HG03196 (cell line): ENCODE measurements around the gene WAC.

Experiments used
- ATAC-seq: cut with Tn5 transposase; IDR thresholded peaks from one replicate; pipeline ENCODE4 v1.9.1; 2021; ENCODE audit not compliant: unreplicated experiment

WAC gene

DNA sequence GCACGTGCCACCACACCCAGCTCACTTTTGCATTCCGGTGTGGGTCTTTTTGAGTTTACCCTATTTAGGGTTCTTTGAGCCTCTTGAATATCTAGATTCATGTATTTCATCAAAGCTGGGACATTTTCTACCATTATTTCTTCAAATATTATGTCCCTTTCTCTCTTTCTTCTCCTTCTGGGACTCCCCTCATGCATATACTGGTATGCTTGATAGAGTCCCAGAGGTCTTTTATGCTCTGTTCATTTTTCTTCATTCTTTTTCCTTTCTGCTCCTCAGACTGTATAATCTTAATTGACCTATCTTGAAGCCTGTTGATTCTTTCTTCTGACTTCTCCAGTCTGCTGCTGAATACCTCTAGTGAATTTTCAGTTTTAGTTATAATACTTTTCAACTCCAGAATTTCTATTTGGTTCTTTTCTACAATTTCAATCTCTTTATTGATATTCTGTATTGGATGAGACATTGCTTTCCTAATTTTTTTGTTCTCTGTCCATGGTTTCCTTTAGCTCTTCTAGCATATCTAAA, 9.1 kb upstream of the WAC start:
- ATAC-seq, result no peak

DNA sequence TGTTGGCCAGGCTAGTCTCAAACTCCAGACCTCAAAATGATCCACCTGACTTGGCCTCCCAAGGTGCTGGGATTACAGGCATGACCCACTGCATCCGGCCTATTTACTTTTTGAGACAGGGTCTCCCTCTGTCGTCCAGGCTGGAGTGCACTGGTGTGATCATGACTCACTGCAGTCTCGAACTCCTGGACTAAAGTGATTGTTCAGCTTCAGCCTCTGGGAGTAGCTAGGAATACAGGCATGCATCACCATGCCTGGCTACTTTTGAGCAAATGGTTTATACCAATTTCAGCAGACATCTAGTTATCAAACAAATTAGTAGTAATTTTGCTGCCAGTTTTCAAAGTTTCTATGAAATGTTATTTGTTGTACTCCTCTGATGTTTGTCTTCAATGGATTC, 2.2 kb upstream of the WAC start:
- ATAC-seq, result no peak

DNA sequence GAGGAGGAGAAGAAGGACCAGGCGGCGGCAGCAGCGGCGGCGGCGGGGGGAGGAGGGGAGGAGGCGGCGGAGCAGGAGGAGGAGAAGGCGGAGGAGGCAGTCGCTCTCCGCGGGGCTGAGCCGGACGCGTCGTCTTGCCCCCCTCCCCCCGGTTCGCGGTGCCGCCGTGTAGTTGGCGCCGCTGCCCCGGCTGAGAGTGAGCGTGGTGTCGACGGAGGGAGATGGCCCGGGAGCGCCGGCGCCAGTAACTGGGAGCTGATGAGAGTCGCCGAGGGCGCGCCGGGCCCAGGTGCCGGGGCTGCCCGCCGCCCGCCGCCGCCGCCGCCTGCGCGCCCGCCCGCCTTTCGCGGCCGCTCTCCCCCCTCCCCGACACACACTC, 257 bp downstream of the WAC start:
- peak; percentile 1 for ATAC-seq

DNA sequence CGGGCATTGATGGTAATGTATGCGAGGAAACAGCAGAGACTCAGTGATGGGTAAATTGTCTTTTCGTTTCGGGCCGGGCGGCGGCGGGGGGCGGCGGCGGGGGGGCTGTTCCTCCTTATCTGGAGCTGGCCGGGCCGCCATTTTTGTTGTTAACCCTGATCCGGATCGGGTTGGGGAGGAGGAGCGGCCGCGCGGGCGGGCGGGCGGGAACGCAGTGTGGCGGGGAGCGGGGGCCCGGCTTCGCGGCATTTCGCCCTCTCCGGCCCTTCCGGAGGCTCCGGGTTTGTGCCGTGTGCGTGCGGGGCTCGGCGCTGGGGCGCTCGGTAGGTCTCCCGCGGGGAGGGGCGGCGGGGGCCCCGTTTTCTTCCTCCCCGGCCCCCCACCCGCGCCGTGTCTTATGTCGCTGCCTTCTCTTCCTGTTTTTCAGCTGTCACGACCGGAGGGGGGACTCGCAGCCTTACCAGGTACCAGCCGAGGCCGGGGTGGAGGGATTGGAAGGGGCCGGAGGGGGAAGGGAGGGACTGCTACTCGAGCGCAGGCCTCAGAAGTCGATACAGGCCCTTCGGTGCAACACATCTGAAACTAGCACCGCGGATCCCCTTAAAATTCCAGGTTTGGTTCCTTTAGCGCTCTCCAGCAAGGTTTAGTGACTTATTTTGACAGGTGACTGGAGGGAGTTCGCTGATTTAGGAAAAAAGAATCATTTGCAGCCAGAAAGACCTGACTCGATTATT, 820 bp downstream of the WAC start:
- ATAC-seq, result peak; percentile 19

DNA sequence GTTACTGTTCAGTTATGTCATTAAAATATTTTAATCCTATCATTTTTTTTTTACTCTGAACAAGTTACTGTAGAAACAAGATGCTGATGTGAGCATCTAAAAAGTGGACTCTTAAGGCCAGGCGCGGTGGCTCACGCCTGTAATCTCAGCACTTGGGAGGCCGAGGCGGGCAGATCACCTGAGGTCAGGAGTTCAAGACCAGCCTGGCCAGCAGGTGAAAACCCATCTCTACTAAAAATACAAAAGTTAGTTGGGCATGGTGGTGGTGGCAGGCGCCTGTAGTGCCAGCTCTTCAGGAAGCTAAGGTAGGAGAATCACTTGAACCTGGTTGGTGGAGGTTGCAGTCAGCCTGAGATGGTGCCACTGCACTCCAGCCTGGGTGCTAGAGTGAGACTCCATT, 2.9 kb downstream of the WAC start:
- no peak for ATAC-seq

DNA sequence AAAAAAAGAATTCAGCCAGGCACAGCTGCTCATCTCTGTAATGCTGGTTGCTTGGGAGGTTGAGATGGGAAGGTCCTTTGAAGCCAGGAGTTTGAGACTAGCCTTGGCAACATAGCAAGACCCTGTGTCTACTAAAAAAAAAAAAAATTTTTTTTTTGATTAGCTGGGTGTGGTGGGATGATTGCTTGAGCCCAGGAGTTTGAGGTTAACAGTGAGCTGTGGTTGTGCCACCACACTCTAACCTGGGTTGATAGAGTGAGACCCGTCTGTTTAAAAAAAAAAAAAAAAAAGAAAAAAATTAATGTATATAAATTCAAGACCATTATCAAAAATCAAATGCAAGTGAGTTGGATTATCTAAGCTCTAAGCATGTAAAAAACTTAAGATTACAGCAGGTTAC, 5.7 kb downstream of the WAC start:
- no peak for ATAC-seq

DNA sequence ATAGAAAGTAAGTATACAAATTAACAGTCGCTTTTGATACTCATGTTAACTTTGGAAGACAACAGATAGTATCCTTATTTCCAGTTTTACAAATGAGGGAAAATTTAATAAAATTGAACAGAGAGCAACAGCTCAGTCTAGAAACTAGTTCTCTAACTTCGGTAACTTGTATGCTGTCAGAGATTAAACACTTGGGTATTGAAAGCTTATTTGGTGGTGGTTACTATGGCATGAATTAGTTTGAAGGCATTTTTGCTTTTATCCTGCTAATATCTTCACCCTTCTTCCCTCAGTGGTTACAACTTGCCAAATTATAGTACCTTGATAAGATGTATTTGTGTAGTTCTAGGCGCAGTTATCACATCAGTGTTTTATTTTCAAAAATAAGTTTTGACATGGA, 7.2 kb downstream of the WAC start:
- ATAC-seq, result no peak

DNA sequence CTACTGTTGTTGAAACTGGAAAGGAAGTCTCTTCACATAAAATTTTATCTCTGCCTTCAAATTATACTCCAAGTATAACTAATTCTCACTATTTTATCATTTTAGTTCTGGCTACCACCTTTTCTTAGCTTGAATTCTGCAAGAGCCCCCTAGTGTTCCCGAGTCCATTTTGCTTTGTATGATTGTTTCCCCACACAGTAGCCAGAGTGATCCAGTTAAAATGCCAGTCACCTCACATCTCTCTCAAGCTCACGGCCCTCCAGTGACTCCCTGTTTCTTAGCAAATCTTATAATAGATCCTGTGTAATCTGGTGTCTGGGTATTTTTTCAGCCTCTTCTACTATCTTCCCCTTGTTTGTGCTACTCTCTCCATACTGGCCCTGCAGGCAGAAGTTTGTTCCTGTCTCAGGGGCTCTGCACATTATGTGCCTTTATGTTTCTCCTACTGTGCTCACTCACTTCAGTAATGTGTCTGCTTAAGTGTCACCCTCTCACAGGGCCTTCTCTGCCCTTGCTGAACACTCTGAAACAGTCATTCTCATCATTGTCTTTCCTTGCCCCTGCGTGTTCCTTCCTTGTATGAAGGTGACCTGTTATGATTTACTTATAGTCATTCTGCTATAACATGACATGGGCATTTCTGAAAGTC, 8.9 kb downstream of the WAC start:
- ATAC-seq, result no peak

DNA sequence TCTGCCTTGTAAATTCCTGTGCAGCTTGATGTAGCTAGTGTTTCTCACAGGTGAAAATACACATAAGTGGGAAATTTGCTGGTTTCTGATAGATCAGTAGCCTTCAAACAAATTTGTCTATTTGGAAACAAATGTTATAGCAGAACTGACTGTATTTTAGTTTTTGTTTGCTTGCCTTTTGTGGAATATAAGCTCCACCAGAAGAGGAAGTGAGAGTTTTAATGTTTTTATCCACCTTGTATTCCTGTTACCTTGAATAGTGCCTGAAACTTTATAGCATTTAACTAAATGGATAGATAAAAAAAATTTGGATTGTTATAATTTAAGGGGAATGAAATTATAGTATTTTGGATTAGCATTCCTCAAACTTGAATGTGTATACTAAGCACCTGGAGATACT, 9.8 kb downstream of the WAC start:
- ATAC-seq, result no peak

DNA sequence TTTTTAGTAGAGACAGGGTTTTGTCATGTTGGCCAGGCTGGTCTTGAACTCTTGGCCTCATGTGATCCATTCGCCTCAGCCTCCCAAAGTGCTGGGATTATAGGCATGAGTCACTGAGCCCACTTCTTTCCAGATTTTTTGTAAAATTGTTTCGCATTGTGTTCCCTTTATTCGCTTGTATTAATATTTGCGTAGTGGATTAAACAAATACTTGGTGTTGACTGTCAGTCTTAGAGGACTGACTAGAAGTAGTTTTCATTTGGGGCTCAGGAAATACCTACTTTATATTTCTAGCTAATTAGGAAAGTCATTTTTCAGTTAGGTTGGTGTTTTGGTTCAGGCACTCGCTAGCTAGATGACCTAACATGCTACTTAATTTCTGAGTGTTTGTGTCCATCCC, 11.1 kb downstream of the WAC start:
- ATAC-seq, result no peak

DNA sequence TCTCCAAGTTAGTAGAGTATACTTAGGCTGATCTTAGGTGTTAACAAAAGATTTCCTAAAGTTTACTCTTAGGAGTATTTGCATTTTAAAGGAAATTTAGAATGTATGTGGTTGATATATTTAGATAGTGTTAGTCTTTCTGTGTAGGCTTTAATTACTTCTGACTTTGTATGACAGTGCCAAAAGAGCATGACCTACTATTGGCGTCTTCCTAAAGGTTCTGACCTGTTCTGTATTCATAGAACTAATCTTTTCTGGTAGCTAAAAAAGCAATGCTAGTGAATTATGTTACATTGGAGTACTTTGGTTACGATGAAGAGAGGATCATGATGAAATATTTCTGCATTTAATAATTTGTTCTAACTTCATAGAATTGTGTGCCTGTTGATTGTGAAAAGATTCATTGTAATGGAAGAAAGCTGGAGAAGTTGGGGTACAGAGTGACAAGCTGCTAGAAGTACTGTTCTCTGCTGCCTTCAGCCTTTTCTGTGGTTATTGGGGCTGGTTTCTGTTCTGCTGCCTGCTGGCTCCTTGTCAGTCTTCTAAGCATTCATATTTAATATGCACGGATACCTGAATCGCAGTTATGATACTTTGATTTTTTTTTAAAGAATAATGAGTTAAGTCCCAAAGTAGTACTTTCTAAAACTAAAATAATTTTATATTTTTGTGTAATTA, 13.2 kb downstream of the WAC start:
- ATAC-seq, result no peak

DNA sequence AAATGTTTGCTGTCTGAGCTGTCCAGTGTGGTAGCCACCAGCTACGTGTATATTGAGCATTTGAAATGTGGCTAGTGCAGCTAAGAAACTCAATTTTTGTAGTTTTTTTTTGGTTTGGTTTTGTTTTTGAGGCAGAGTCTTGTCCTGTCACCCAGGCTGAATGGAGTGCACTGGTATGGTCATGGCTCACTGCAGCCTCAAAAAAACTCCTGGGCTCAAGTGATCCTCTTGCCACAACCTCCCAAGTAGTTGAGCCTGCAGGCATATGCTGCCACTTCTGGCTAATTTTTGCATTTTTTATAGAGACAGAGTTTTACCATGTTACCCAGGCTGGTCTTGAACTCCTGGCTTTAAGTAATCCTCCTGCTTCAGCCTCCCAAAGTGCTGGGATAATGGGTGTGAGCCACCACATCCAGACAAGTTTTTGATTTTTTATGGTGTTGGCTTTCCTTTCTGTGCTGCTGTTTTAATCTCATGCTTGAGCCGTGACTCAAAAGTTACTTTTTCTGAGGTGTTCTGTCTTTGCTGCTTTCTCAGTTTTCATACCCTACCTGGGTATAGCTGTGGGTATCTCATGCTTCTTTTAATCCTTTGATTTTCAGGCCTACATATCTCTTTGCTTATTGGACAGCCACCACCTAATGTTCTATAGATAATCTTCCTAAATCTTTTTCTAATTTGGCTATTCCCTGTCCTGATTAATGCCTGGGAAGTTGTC, 16.0 kb downstream of the WAC start:
- no peak for ATAC-seq

DNA sequence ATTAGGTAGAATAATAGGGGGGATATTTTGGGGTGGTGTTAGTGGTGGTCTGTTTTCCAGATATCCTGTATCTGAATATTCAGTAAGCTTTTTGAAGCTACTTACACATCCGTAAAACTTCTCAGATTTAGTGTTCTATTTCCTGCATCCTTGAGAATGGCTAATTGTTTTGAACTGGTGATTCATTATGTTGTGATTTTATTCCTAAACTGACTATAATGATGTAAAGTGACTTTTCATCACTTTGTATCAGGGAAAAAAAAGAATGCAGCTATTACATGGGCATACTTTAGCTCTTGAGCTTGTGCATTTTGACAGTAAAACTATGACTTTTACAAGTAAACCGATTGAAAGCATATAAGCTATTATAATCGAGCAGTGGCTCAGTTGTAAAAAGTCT, 18.2 kb downstream of the WAC start:
- no peak for ATAC-seq

DNA sequence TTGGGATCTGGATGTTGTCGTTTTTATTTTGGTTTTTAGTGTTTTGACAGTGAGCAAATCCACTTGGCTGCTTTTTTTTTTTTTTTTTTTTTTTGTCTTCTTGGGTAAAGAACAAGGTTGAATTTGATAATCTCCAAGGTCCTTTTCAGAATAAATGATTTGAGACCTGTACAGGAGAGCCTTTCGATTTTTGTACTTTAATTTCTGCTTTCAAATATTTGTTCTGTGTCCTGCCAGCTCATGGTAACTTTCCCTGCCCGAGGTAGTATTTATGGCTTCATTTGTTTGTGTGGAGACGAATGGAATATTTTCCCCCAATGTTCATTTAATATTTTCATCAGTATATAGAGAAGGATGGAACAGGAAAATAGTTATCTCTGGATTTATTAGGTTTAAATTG, 19.9 kb downstream of the WAC start:
- ATAC-seq, result no peak

DNA sequence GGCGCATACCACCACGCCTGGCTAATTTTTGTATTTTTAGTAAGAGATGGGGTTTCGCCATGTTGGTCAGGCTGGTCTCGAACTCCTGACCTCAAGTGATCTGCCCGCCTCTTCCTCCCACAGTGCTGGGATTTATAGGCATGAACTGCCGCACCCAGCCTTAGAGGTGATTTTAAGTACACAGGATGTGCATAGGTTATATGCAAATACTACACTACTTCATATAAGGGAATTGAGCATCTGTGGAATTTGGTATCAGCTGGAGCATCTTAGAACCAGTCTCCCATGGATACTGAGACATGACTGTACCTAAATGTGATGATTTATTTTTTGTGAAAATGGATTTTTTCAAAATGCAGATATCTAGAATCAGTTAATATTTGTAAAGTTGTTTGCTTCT, 21.1 kb downstream of the WAC start:
- no peak for ATAC-seq

DNA sequence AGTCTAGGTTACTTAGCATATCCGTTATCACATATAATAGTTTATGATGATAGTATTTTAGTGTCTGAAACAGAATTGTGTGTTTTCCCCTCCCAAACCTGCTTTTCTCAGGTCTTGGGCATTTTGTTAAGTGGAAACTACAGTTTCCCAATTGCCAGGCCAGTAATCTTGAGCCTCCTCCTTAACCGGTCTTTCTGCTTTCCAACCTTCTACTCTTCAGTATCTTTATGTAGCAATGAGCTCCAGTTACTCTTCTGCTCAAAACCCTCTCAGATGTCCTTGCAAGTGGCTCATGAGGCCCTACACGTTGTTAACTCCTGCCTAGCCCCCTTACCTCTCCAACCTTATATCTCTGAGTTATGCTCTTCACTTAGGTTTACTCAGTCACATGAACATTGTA, 22.0 kb downstream of the WAC start:
- ATAC-seq, result no peak

DNA sequence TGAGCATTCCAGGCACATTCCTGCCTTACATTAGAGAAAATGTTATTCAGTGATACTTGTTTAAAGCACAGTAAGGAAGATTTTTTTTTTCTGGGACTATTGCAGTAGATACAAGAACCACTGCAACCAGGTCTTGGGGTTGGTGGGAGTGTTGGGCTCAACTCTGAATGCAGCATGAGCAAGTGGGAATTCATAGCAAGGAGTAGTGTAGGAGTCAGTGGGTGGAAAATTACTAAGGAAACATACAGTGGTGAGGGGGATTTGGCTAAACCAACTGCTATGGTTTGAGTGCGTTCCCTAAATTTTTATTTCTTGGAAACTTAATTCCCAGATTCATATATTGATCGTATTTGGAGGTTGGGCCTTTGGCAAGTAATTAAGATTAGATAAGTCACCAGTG, 22.4 kb downstream of the WAC start:
- ATAC-seq, result no peak

DNA sequence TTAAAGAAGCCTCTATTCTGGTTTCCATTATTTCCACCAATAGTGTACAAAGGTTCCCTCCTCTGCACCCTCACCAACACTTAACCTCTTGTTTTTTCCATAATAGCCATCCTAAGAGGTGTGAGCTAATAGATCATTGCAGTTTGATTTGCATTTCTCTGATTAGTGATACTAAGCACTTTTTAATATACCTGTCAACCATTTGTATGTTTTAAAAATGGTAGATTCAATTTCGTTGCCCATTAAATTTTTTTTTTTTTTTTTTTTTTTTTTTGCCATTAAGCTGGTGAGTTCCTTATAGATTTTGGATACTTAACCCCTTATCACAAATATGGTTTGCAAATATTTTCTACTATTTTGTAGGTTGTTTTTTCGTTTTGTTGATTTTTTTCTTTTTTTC, 23.2 kb downstream of the WAC start:
- ATAC-seq, result no peak

DNA sequence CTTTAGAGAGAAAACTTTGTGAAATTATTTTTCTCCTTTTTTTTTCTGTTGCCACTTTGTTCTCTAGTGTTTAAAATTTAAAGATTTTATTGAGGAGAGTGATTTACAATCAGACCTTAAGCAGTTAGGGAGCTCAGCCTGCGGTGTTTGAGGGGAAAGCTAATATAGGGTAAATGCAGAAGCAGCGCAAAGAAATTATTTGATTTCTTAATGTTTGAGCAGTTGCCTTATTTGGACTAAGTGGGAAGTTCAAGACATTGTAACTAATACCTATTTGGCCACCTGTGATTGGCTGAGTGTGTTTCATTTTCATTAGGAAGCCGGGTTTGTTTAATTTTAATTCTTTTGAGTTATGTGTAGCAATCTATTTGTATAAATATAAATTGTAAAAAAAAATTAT, 25.3 kb downstream of the WAC start:
- ATAC-seq, result no peak

DNA sequence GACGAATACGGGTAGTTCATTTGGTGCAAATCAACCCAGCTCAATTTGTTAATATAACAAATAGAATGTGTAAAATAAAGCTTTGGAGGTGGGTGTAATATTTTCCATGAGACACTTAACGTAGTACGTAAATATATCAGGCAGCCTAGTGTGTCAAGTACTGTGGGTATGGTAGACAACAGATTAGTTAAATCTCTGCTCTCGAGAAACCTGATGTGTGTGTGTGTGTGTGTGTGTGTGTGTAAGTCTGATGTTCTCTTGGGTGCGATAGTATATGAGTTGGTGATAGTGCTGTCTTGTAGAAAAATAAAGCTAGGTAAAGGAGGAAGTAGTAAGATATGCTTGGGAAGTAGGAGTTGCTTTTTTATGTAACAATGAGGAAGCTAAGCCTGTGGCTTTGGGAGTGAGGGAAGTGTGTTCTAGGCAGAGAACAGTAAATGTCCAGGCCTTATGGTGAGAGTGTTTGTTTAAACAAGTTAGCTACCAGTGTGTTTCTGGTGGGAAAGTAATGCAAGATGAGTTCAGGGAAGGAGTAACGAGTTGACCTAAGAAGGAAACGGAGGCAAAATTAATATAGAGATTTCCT, 26.1 kb downstream of the WAC start:
- no peak for ATAC-seq

DNA sequence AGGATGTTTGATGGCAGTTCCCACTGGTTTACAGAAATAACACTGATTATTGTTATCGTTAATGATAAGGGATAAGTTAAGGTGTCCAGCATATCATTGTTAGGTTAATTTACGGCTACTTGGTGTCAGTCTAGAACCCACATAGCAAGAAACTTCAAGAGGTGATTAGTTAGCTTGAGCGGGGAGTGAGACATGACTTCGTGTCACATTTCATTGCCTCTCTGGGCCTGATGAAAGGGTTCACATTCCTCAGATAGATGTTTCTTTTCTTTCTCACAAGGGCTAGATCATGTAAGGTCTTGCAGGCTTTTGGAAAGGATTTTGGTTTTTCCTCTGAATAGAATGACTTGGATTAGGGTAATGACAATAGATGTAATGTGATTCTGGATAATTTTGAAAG, 26.7 kb downstream of the WAC start:
- no peak for ATAC-seq
